Lung (tissue), 12 donors: ENCODE measurements around the gene SOX18. TPM values are rescaled to one million over a fixed set of nuclear protein-coding genes. Genes with fewer than 3 reads are reported as not detected.
"Not testable (repeated sequence)": the region's sequence is repeated elsewhere in the genome, so short reads cannot be mapped to it uniquely, and the experiment has no call there.

Experiments
- ATAC-seq: fragments of 200-7000 bp; cut with Tn5 transposase; one replicate; pipeline ENCODE4 v1.9.1; 2020; ENCODE audit warnings: moderate number of reproducible peaks; ENCODE audit not compliant: insufficient read depth, low FRiP score
- DNase-seq, 3 donors: peaks; one replicate each; pipeline ENCODE4 v3.0.0-alpha.2; 2013 to 2017
- H3K27ac ChIP-seq, 2 donors: one replicate each; pipeline ENCODE4 v1.5.1; 2013; ENCODE audit warnings: mild to moderate bottlenecking in 2 of 2, moderate library complexity in 2 of 2, control low read depth in 1 of 2, inconsistent platforms in 1 of 2, low read depth in 1 of 2, low read length in 1 of 2
- H3K27me3 ChIP-seq, 3 donors: one replicate each; pipeline ENCODE4 v1.5.1; 2013; ENCODE audit warnings: low read length in 2 of 3; ENCODE audit not compliant: control insufficient read depth in 3 of 3, insufficient read depth in 3 of 3
- H3K36me3 ChIP-seq, 4 donors: one replicate each; pipeline ENCODE4 v1.5.1; 2013; ENCODE audit warnings: low read length in 4 of 4, mild to moderate bottlenecking in 1 of 4, moderate library complexity in 1 of 4; ENCODE audit not compliant: control insufficient read depth in 4 of 4, insufficient read depth in 4 of 4
- H3K4me1 ChIP-seq, 5 donors: one replicate each; pipeline ENCODE4 v1.5.1; 2013; ENCODE audit warnings: low read length in 5 of 5, mild to moderate bottlenecking in 2 of 5, moderate library complexity in 1 of 5; ENCODE audit not compliant: control insufficient read depth in 5 of 5, insufficient read depth in 5 of 5
- H3K4me3 ChIP-seq: one replicate; pipeline ENCODE4 v1.5.1; 2013; ENCODE audit warnings: mild to moderate bottlenecking, control low read depth, moderate library complexity
- H3K9ac ChIP-seq, 2 donors: one replicate each; pipeline ENCODE4 v1.5.1; 2013; ENCODE audit warnings: low read length in 2 of 2, control low read depth in 1 of 2; ENCODE audit not compliant: insufficient read depth in 1 of 2
- H3K9me3 ChIP-seq, 4 donors: one replicate each; pipeline ENCODE4 v1.5.1; 2013; ENCODE audit warnings: low read length in 3 of 4, mild to moderate bottlenecking in 1 of 4, moderate library complexity in 1 of 4; ENCODE audit not compliant: control insufficient read depth in 4 of 4, insufficient read depth in 3 of 4
- WGBS, 2 donors: extraction: QIAGEN DNeasy Blood & Tissue Kit; methylation state at CpG; one replicate each; pipeline ENCODE4 v1.1.7; 2013; 5-methylcytosine and 5-hydroxymethylcytosine counted together
- polyA plus RNA-seq, 2 donors: library from polyadenylated mRNA; stranded (reverse); fragments of 200-250 nt; gene quantifications; one replicate each; pipeline ENCODE4 v1.2.1, GENCODE V29; 2013
- total RNA-seq, 2 donors: library from RNA; depleted of rRNA in 1 of 2; stranded (reverse); fragments of >200 nt in 1 of 2; gene quantifications; one replicate each; pipeline ENCODE4 v1.2.1, GENCODE V29; 2014 to 2021
- TF ChIP-seq, protein P1 (sequence below): IDR thresholded peaks from 2 replicates; pipeline ENCODE4 v1.5.1; 2012; ENCODE audit warnings: mild to moderate bottlenecking; ENCODE audit errors: control extremely low read depth, extremely low read depth
- donor health status: control.
- donor health status: control.
- donor health status: Bipolar disorder and iron deficiency.
- donor health status: healthy.
- donor health status: DM: yes; HTN: yes; CAD: no.

The SOX18 gene
- total and polyA plus RNA-seq, 4 donors: 12.1 to 52.2 (median 29.3) TPM

DNA sequence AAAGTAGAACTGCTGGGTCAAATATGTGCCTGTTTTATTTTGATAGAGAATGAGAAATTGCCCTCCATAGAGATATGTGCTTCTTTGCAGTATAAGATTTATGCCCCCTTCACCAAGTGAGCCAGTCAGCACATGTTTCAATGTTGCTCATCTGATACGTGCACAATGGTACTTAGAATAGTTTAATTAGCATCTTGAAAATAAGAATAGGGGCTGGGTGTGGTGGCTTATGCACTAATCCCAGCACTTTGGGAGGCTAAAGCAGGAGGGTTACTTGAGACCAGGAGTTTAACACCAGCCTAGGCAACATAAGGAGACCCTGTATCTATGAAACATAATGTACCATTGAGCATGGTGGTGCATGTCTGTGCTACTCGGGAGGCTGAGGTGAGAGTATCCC, 33.8 kb downstream of the SOX18 start:
- Histone ChIP-seq H3K4me1 (no peaks in the 10 kb centered on the region), H3K9me3 (no peaks in the 10 kb centered on the region), H3K27ac (no peak overlapping the region), H3K4me3 (no peak overlapping the region), H3K27me3 (no peaks in the 10 kb centered on the region), H3K36me3 (peaks cover 33 to 44% (median 39%) of the 10 kb centered on the region in 4 donors), H3K9ac (no peak overlapping the region)
- 86 to 89% methylated on average over 2 of the region's 2 CpGs for WGBS, 2 donors
- TF ChIP-seq, protein P1, sequence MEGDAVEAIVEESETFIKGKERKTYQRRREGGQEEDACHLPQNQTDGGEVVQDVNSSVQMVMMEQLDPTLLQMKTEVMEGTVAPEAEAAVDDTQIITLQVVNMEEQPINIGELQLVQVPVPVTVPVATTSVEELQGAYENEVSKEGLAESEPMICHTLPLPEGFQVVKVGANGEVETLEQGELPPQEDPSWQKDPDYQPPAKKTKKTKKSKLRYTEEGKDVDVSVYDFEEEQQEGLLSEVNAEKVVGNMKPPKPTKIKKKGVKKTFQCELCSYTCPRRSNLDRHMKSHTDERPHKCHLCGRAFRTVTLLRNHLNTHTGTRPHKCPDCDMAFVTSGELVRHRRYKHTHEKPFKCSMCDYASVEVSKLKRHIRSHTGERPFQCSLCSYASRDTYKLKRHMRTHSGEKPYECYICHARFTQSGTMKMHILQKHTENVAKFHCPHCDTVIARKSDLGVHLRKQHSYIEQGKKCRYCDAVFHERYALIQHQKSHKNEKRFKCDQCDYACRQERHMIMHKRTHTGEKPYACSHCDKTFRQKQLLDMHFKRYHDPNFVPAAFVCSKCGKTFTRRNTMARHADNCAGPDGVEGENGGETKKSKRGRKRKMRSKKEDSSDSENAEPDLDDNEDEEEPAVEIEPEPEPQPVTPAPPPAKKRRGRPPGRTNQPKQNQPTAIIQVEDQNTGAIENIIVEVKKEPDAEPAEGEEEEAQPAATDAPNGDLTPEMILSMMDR: no peak
- DNase-seq (no peak), ATAC-seq (no peak)

DNA sequence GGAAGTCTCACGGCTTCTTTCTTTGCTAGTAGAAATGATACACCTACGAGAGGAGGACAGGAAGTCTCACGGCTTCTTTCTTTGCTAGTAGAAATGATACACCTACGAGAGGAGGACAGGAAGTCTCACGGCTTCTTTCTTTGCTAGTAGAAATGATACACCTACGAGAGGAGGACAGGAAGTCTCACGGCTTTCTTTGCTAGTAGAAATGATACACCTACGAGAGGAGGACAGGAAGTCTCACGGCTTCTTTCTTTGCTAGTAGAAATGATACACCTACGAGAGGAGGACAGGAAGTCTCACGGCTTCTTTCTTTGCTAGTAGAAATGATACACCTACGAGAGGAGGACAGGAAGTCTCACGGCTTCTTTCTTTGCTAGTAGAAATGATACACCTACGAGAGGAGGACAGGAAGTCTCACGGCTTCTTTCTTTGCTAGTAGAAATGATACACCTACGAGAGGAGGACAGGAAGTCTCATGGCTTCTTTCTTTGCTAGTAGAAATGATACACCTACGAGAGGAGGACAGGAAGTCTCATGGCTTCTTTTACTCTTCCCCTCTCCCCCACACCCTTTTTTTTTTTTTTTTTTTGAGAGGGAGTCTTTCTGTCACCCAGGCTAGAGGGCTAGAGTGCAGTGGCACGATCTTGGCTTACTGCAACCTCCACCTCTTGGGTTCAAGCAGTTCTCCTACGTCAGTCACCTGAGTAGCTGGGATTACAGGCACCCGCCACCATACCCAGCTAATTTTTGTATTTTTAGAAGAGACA, 36.9 kb downstream of the SOX18 start:
- 90 to 92% methylated on average over 8 to 12 of the region's 20 CpGs for WGBS, 2 donors
- not testable (repeated sequence) for H3K9me3 ChIP-seq

DNA sequence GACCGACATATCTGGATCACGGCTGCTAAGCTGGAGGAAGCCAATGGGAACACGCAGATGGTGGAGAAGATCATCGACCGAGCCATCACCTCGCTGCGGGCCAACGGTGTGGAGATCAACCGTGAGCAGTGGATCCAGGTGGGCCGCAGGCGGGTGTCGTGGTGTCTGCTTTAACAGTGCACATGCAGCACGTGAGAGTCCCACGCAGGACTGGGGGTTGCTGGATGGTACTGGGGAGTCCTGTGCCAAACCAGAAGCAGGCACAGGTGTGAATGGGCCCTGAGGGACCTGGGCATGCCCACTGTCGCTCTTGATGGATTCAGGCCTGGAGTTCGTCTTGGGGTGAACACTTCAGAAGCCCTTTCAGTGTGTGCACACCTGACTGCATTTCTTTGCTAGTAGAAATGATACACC, 38.1 kb downstream of the SOX18 start:
- ATAC-seq (no peak), DNase-seq (no peak)
- 98 to 99% methylated on average over 16 of the region's 16 CpGs for WGBS, 2 donors
- Histone ChIP-seq H3K9me3 (no peaks in the 10 kb centered on the region), H3K9ac (no peak overlapping the region), H3K27me3 (no peaks in the 10 kb centered on the region), H3K27ac (no peak overlapping the region), H3K4me3 (no peak overlapping the region), H3K36me3 (peaks cover 16 to 55% (median 46%) of the 10 kb centered on the region in 4 donors), H3K4me1 (no peaks in the 10 kb centered on the region)
- TF ChIP-seq, protein P1: no peak

More for the DNA sequence above, 36.9 kb downstream of the SOX18 start:
- H3K36me3 ChIP-seq: peaks cover 18 to 52% (median 44%) of the 10 kb centered on the region in 4 donors
- H3K27me3 ChIP-seq, H3K9ac ChIP-seq, H3K27ac ChIP-seq, DNase-seq, H3K4me1 ChIP-seq, H3K4me3 ChIP-seq, ATAC-seq: not testable (repeated sequence)

DNA sequence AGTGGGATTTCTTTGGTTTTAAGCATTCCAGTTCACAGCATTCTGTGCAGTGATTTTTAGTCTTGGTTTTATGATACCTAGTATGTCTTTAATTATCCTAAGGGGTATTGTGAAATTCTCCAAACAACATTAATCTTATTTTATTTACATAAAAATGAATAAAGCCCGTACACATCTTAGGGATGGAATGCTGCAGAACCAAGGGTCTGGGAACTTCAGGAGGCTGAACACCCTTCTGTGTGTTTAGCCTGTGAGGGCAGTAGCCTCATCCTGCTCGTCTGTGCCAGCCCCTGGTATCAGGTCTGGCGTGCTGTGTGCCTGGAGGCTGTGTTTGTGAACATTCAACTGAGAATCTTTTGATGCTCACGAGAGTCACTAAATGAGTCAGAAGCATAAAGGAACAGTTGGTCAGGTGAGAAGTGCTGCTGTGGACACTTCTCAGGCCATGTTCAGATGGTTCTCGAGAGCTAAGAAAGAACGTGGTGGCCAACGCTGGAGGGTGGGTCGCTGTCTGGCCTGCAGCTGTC, 38.7 kb downstream of the SOX18 start:
- Histone ChIP-seq H3K27ac (no peak overlapping the region), H3K36me3 (peaks cover 19 to 55% (median 46%) of the 10 kb centered on the region in 4 donors), H3K9ac (no peak overlapping the region), H3K27me3 (no peaks in the 10 kb centered on the region), H3K9me3 (no peaks in the 10 kb centered on the region), H3K4me3 (no peak overlapping the region), H3K4me1 (no peaks in the 10 kb centered on the region)
- DNase-seq: no peak
- ATAC-seq: no peak
- WGBS, 2 donors: 89 to 91% methylated on average over 8 of the region's 8 CpGs
- TF ChIP-seq, protein P1: no peak
